Stimulated activated CD4-positive, alpha-beta T cell treated with anti-CD3 and anti-CD28 coated beads, Interleukin-15, amount 100 ng/mL, for 24 hours (primary cell): ENCODE results near the gene RRBP1.
"Not testable (repeated sequence)": the region's sequence is repeated elsewhere in the genome, so short reads cannot be mapped to it uniquely, and the experiment has no call there.

ENCODE experiments used
- DNase-seq: peaks from one replicate; pipeline ENCODE4 v3.0.0-alpha.2; 2020

RRBP1 gene

DNA sequence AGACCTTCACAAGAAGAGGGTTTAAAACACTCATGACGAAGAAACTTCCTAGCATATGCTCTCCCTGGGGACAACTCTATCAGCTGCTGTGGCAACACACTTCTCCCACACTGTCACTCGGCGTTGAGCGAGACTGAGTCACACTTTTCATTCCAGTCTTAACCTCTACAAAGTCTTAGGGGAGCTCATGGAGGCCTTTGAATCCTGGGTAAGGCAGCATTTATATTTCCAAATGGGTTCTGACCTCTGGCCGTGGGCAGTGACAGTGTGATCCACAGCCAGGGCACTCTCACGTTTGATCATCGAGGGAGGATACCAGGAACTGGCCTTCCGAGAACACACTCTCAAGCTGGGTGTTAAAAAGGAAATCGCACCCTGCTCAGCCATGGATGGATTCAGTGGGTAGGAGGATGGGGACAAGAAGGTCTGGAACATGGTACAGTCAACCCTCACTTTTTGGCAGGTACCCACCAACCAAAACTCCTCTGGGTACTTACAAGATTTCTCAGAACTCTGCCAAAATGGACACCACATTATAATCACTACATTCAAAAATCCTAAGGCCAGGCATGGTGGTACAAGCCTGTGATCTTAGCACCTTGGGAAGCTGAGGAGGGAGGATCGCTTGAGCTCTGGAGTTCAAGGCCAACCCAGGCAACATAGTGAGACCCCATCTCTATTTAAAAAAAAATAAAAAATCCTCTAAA, 19.6 kb downstream of the RRBP1 start:
- no peak for DNase-seq

DNA sequence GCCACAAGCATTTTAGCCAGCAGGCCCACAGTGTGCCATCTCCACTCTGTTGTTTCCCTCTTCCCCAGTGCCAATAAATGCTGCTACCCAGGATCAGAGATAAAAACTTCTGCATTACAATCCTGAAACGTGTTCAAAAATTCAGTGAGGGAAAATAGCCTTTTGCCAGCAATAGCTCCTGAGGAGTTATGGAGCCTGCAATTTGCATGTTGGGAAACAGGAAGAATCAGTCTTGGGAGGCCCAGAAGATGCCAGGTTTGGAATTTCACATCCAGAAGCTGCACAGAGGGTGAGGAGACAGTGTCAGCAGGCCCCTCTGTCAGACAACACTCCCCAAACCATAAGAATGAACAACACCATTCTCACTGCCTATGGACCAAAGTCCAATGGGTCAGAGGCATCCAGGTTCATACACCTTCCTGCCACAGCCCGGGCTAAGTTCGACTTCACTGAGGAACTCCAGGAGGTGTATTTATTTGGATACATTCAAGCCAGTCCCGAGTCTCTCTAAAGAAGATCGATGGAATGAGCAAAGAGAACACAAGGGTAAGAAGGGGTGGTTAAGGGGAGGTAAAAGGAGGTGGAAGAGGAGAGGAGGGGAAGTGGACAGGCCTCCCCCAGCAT, 20.8 kb downstream of the RRBP1 start:
- DNase-seq, result no peak

DNA sequence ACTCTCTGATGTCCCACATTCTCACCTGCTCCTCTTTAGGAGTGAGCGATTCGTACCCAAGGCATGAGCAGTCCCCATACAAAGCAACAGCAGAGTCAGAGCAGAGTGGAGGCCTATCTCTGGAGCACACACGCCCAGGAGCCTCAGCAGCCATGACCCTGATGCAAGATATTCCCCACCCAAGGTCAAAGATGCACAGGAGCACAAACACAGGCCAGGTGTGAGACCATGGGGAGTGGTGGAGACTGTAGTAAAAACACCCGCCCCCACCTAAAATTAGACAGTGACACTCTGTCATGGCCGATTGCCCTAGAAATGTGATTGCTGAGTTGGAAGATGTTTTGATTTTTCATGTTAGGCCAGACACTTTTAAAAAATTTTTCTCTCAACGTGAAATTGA, 21.4 kb downstream of the RRBP1 start:
- DNase-seq, result no peak

DNA sequence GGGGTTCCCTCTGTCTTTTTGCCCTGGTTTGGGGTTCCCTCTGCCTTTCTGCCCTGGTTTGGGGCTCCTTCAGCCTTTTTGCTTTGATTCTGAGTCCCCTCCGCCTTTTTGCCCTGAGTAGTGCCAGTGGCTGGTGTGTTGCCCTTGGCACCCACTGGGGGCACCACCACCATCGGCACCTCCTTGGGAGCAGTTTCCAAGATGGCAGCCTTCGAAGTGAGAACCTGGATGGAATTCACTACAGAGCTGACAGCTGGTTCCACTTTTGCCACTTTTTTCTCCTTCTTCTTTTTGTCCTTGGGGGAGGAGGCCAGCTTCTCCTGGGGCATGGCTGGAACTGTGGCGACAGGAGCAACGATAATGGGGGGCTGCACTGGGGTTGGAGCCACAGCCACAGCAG, 22.2 kb downstream of the RRBP1 start:
- no peak for DNase-seq

DNA sequence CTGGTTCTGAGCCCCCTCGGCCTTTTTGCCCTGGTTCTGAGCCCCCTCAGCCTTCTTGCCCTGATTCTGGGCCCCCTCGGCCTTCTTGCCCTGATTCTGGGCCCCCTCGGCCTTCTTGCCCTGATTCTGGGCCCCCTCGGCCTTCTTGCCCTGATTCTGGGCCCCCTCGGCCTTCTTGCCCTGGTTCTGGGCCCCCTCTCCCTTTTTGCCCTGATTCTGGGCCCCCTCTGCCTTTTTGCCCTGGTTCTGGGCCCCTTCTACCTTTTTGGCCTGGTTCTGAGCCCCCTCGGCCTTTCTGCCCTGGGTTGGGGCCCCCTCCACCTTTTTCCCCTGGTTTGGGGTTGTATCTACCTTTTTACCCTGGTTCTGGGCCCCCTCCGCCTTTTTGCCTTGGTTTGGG, 22.7 kb downstream of the RRBP1 start:
- not testable (repeated sequence) for DNase-seq

DNA sequence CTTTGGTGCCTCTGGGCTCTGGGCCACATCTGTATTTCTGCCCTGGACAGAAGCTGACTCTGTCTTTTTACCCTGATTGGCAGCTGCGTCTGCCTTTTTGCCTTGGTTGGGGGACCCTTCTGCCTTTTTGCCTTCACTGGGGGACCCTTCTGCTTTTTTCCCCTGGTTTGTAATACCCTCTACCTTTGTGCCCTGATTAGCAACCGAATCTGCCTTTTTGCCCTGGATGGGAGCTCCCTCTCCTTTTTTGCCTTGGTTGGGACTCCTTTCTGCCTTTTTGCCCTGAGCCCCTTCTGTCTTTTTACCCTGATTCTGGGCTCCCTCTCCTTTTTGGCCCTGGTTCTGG, 23.4 kb downstream of the RRBP1 start:
- DNase-seq, result no peak

DNA sequence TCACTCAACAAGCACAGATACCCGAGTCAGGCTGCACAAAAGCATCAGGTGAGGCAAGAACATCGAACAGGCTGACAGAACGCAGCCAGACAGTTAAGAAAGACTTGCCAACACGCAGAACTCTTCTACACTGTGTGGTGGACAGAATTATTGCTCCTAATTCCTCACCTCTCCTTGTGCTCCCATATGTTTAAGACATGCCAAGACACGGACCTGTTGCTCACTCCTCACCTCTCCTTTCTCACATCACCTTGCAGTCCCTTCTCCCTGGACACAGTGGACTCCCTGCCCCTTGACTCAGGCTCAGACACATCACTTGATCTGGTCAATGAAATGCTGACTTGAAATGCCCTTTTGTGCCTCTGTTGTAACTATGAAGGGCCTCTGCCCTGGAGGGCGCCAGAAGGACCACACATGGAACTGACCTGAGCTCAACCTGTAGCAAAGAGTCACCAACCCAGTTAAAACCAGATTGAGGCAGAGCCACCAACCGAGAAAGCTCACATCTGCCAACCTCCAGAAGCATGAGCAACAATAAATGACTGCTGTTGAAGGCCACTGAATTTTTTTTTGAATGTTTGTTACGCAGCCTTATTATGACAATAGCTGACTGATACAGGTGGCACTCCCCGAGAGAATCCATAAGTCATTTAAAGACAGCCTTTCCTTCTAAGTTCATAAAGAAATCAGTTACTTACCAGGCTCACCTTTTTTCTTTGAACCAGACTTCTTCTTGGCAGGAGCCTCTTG, 24.0 kb downstream of the RRBP1 start:
- DNase-seq, result no peak

DNA sequence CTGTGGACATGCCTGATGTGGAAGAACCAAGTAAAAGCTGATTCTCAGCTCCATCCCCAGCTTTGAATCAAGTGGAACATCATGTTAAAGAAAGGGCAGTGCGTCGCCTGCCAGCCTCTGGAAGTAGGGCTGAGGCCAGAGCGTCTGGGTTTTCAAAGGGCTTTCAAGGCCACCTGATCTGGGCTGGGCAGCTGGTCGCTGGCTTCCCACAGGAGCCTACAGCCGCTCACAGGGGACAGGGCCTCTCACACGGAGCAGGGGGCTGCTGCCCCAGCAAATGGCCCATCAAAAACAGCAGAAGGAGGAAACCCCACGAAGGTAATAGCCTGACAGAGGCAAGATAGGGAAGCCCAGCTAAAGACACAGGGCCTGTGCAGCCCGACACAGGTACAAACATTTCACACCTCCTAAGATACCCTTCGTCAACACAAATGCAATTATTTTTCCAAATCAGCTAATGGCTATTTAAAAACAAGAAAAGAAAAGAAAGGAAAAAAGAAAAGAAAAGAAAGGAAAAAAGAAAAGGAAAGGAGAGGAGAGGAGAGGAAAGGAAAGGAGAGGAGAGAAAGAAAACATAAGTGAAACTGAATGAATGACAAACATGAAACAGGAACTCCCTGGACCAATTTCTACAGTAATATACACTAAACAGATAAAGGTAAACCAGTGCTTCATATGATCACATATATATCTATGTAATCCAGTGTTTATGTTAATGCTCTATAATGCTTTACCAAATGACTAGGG, 24.8 kb downstream of the RRBP1 start:
- no peak for DNase-seq

DNA sequence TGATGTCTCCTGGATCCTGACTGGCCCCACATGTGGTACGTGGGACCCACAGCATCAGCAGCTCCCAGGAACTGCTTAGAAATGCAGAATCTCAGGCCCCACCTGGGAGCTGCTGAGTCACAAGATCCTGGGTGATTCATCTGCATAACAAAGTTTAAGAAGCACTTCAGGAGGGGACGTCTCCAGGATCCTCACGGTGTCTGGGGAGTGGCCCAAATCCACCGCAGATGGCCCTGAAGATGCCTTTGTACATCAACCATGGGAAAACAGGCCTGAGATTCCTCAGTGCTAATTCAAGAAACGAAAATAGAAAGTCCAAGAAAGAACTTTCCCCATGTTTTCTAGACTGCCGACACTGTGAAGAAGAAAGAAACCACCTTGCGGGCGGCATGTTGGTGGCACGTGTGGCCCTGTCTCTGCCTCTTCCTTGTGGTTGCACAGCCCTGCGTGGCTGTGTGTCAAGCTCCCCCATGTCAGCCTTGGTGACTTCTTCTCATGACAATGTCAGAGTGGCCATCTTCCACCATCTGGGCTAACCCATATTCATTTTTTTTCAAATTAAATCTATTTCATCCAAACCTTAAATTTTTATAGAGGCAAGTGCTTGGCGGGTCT, 26.1 kb downstream of the RRBP1 start:
- no peak for DNase-seq

DNA sequence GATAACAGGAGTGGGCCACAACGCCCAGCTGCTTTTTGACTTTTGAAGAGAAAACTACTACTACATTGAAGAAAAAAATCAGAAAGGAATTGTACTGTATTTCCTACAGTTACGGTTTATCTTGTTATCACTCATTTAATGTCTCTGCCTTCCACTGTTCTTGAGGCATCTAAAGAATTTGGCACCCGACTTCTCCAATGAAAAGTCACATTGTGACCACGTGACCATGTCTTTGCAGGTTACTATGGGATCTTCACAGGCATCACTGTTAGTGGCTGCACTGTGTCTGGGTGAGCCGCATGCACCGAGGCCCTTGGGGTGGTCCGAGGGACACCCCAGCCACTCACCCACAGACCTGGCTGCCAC, 26.8 kb downstream of the RRBP1 start:
- DNase-seq, result no peak

DNA sequence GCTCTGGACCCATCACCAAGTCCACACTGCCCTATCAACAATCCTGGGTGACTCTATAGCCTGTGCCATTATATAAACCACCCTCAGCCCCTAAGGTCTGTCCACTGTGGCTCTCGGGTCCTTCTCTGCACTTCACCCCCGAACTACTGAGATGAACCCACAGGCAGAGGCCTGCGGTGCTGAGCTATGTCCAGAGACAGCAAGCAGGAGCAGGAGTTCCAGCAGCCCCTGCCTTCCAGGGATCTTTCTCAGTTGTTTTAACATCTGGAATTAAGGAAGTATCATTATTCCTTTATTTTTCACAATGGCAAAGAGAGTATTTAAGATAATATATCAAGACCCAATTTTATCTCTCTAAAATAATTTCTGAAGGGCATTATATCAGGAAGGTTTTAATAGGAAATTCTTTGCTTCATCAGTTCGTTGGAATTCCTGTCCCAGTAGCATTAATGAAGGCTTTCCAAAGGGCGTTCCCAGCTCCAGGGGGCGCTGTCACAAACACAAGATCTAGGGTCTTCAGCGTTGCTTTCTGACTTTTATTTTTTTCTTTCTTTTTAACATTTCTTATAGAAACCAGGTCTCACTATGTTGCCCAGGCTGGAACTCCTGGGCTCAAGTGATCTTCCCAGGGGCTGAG, 27.3 kb downstream of the RRBP1 start:
- DNase-seq, result peak; percentile 14

DNA sequence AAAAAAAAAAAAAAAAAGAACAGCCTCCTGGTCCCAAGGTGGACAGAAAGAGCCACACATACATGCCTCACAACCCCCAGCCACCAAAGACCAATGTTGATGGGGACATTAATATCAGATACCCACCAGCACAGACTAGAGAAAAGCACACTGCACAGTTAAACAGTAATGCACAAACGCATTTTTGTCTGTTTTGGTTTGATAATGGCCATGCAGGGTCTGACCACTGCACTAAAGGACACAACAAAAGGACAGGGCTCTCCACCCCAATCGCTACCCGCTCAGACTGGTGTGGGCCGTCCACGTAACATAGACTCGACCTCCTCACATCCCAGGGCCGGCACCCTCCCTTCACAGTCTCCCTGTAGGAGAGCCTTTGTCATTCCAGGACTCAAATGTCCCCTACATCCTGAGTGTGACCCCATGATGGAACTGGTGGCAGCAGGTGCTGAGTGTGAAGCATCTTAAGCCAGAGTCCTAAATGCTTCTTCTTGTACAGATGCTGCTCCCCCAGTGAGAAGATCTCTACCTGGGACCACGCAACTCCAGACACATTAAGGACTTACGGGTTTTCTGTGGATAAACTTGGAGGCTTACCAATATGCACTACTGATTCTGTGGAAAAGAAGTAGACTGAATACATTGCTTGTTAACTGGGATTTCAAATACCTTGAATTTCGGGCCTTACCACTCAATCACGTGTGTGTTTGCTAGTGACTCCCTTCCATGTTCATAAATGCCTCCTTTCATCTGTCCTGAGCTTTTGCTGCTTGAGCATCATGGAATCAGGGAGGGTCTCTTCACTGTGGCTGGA, 28.0 kb downstream of the RRBP1 start:
- no peak for DNase-seq

DNA sequence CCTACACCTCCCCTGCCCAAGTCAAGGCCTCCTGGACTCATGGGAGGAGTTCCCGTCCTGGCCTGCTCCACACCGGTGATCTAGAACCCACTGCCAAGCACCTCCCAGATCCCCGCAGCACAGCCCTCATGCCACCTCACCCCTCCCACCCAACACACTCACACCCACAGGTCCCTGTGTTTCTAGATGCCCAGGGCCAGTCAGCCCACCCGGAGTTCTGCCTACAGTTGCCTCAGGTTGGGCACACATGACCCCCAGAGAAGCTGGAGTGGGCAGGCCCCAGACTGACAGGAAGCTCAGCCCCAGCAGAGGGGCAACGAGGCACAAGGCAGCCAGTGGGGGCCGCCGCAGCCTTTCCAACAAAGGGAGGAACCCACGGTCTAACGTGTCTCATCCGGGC, 29.6 kb downstream of the RRBP1 start:
- no peak for DNase-seq

DNA sequence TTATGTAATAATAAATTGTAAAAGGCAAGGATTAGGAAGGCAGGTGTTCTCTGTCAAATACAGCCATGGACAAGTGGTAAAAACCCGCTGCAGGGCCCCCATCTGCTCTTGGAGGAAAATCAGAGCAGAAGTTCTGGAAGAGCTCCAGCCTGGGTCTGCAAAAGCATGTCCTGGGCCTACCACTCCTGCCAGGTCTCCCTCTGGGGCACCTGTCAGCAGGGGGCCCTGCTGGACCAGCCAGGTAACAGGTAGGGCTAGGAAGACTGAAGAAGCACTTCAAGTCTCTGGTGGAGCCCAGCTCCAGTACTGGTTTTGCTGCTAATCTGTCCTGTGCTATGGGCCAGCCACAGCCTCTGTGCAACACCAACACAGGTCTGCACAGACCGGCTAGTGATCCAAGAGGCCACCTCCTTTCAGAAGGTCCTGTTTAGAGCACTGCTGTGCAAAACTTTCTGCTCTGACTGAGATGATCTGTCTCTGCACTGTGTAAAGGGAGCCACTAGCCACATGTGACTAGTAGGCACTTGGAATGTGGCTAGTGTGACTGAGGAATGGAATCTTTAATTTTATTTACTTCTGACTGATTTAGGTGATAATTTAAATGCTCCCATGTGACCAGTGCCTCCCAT, 30.2 kb downstream of the RRBP1 start:
- no peak for DNase-seq

DNA sequence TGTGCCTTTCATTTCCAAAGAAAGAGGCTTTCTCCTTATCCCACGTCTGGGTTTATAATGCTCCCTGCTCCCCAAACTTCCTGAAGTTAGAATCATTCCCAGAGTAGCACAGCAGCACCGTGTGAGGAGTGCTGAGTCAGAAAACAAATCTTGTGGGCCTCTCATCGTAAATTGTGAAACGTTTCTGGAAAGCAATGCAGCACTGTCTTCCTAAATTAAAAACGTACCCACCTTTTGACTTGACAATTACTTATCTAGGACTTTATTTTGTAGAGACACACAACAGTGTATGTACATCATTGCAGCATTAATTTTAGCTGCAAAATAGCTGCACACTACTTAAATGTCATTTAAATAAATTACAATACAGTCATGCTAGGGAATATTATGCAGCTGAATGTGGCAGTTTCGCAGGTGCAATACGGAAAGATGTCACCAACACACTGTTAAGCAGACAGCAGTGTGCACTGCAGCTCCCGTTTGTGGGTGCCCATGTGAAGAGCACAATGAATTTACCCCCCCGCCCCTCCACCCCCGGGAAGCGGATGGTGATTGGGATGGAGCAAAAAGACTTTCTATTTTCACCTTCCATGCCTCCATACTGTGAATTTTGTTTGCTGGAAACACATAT, 30.8 kb downstream of the RRBP1 start:
- DNase-seq, result no peak

DNA sequence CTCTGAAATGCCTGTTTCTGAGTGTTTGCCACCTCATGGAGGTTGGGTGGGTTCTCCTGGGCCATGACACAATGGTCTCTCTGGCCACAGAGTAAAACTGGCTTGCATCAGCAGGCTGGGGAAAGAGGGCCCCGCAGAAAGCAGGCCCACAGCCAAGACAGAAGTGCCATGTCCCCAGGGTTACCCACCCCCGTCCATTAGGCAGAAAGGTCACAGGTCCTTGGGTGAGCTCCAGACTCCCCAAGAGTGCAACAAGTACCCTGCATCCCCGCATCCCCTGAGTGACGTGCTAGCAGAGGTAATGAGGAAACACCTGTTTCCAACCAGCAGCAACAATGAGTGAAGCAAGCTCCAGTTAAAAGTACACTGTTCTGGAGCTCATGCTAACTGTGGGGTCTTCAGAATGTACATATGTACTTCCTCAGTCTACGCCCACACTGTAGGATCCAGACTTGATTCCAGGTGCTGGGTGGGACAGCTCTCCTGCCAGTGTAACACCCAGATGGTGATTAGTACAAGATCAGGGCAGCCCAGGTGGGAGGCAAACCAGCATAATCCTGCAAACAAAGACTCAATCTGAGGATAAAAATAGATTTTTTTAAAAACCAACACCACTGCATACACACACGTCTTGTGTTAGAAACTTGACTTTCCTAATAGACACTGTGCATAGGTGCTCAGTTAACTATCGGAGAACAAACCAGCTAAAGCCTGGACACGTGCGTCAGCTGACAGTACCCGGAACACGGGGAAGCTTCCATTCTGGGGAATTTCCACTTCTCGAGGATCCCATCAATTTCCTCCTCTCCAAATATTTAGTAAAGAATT, 31.5 kb downstream of the RRBP1 start:
- DNase-seq, result no peak

DNA sequence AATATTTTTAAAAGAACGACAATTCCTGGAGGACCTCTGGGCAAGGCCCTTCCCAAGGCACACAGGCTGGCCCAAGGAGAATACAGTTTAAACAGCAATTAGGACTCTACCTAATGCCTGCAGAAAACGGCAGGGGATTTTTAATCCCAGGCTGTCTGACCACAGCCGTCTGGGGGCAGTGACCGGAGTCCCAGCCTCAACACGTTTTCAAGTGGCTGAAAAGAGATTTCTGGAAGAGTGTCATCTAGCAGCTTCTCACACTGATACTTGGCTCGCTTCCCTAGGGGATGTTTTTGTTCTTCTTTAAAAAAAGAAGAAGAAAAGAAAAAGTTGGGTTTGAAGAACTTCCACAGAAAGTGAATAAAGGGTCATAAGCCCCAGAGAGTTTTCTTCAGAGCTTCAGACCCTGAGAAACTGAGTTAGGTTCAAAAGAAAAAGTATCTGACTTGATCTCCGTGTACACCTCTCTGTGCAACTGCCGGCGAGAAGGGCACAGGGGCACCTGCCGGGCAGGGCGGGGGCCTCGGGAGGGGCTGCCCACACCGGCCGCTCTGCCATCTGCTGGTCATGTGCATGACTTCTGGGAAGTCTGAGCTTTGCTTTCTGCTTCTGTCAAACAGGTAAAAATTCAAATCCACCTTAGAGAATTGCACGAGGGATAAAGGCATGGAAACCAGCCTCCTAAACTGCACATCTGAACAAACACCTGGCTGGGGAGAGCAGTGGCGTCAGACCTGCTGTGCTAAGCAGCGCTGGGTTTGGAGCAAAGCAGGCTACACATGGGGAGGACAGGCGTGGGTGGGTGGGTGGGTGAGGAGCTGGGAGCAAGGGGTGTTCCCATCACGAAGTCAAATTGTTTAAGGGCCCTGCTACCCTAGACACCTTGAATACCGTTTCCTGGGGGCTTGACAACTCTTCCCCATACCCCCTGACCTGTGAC, 33.0 kb downstream of the RRBP1 start:
- peak; percentile 40 for DNase-seq

DNA sequence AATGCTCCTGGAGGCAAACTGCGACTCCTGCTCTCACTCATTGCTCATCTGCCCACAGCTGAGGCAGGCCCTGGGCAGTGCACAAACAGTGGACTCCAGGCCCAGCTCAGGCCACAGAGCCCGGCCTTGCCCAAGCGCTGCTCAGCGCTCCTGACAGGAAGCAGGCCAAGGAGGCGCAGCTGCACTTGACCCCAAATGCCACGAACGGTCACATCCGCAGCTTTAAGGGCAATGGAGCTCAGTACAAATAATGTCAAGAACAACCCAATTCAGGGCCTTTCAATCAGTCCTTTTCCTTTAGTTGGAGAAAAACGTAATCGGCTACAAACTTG, 33.8 kb downstream of the RRBP1 start:
- no peak for DNase-seq
